ENCODE data around the gene ADGRL1. TPM values are rescaled to one million over a fixed set of nuclear protein-coding genes. Genes with fewer than 3 reads are reported as not detected.

ADGRL1 gene
- total and polyA plus RNA-seq, 2 of the 8 experiments (the other 6 are each of a cell fraction or from before 2014, with no cell fraction given), result 95.6 to 112 TPM

DNA sequence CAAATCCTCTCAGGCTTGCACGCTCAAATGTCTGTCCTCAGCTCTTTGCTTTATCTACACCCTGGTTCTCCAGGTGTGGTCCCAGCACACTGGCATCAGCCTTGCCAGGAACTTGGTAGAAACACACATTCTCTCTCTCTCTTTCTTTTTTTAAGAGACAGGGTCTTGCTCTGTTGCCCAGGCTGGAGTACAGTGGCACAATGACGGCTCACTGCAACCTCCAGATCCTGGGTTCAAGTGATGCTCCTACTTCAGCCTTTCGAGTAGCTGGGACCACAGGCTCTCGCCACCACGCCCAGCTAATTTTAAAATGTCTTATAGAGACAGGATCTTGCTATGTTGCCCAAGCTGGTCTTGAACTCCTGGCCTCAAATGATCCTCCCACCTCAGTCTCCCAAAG, 20.8 kb downstream of the ADGRL1 start:
- Histone ChIP-seq H2BK15ac (ENCODE audit: low read length) (no peak overlapping the region), H4K5ac (ENCODE audit: insufficient read length, low read depth, low read length) (no peak overlapping the region), H3K4me2 (ENCODE audit: insufficient read depth in 1 of 2, low read depth in 2 of 2, low read length in 2 of 2) (no peak overlapping the region), H3K4ac (replicated peaks; ENCODE audit: insufficient read length, low read depth, low read length) (no peak overlapping the region), H3K27me3 (replicated peaks in 1 of 4; ENCODE audit: control insufficient read depth in 3 of 4, extremely low read depth in 1 of 4, insufficient read depth in 3 of 4, low read length in 3 of 4) (no peaks in the 10 kb centered on the region), H2BK120ac (replicated peaks; ENCODE audit: low read depth, low read length) (no peak overlapping the region), H3K56ac (replicated peaks; ENCODE audit: insufficient read length, low read depth, low read length) (no peak overlapping the region), H3K23me2 (ENCODE audit: low read depth, low read length) (no peaks in the 10 kb centered on the region), H3K4me3 (ENCODE audit: extremely low read depth in 1 of 4, insufficient read depth in 2 of 4, low read depth in 3 of 4, low read length in 4 of 4) (no peak overlapping the region), H2AFZ (ENCODE audit: low read length) (no peak overlapping the region), H3K79me2 (ENCODE audit: control insufficient read depth in 1 of 2, insufficient read depth in 2 of 2, low read length in 2 of 2) (peaks cover 4 to 49% of the 10 kb centered on the region in 2 experiments; a peak in 3 of 4 replicates), H2BK12ac (ENCODE audit: low read depth, low read length) (no peak overlapping the region), H3K4me1 (replicated peaks in 1 of 4; ENCODE audit: control insufficient read depth in 3 of 4, insufficient read depth in 4 of 4, low read length in 3 of 4) (no peaks in the 10 kb centered on the region), H2BK20ac (ENCODE audit: low read length) (no peak overlapping the region), H4K91ac (replicated peaks; ENCODE audit: insufficient read length, low read length) (no peak overlapping the region), H2AK5ac (ENCODE audit: low read depth, low read length) (no peak overlapping the region), H3K27ac (ENCODE audit: low read depth, low read length) (no peak overlapping the region), H3K36me3 (ENCODE audit: control insufficient read depth in 2 of 4, insufficient read depth in 4 of 4, low read length in 3 of 4) (peaks cover 0 to 3% (median 0%) of the 10 kb centered on the region in 4 experiments; a peak in 1 of 8 replicates), H3K79me1 (ENCODE audit: low read depth, low read length) (peaks cover 3% of the 10 kb centered on the region), H4K8ac (ENCODE audit: extremely low read depth, insufficient read depth, low read length) (no peak overlapping the region), H3K9me3 (ENCODE audit: insufficient read depth in 2 of 2, low read depth in 1 of 2, low read length in 1 of 2) (no peaks in the 10 kb centered on the region), H2BK5ac (ENCODE audit: low read depth, low read length) (no peak overlapping the region), H3K23ac (ENCODE audit: insufficient read length) (no peak overlapping the region), H3K9ac (replicated peaks in 1 of 4; ENCODE audit: extremely low read depth in 1 of 4, low read depth in 3 of 4, low read length in 3 of 4) (no peak overlapping the region), H3K14ac (ENCODE audit: insufficient read length) (no peak overlapping the region), H3K18ac (ENCODE audit: extremely low read depth, low read length) (no peak overlapping the region), H4K20me1 (replicated peaks in 1 of 2; ENCODE audit: control insufficient read depth in 1 of 2, insufficient read depth in 2 of 2, low read length in 2 of 2) (peaks cover 23 to 30% of the 10 kb centered on the region in 2 experiments)
- WGBS, 2 experiments (ENCODE audit: extremely low coverage in 1 of 2, insufficient coverage in 1 of 2, insufficient read length in 1 of 2, insufficient replicate concordance in 2 of 2, low coverage in 1 of 2, low lambda C conversion rate in 2 of 2, missing lambda C conversion rate in 1 of 2), result 89% methylated on average over 5 of the region's 5 CpGs; no CpG with 5 or more reads in 1 of the 2 experiments
- CTCF ChIA-PET (ENCODE audit: partially characterized antibody), result interaction anchor here (0.7 to 2.5 kb wide), 4 partner anchors 13 to 221 kb away, joined by 3 to 24 read pairs (median 4); no protein-coding TSS in a partner anchor
- FAIRE-seq (no peak), DNase-seq (ENCODE audit: low read depth in 1 of 2, low spot score in 2 of 2) (no peak)
- POLR2A ChIA-PET (ENCODE audit: partially characterized antibody), result interaction anchor here (0.6 to 0.7 kb wide), 2 partner anchors 23 to 253 kb away, joined by 3 to 4 read pairs; no protein-coding TSS in a partner anchor
- TF ChIP-seq, protein P1, sequence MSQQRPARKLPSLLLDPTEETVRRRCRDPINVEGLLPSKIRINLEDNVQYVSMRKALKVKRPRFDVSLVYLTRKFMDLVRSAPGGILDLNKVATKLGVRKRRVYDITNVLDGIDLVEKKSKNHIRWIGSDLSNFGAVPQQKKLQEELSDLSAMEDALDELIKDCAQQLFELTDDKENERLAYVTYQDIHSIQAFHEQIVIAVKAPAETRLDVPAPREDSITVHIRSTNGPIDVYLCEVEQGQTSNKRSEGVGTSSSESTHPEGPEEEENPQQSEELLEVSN (IDR thresholded peaks at IDR 0.05), result no peak
- TF ChIP-seq JUND (IDR thresholded peaks at IDR 0.05; ENCODE audit: low read length), result no peak
- TF ChIP-seq CBX8 (IDR thresholded peaks at IDR 0.05; ENCODE audit: borderline replicate concordance, low read depth, low read length), result no peak
- TF ChIP-seq, protein P2, sequence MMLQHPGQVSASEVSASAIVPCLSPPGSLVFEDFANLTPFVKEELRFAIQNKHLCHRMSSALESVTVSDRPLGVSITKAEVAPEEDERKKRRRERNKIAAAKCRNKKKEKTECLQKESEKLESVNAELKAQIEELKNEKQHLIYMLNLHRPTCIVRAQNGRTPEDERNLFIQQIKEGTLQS (IDR thresholded peaks at IDR 0.05; ENCODE audit: insufficient read depth, low read depth, low read length), result no peak
- no peak for TF ChIP-seq YY1 (IDR thresholded peaks at IDR 0.05; ENCODE audit: low read depth, low read length)
- no peak for TF ChIP-seq KDM1A (IDR thresholded peaks at IDR 0.05; ENCODE audit: borderline replicate concordance, low read length)
- no peak for TF ChIP-seq CREB1 (IDR thresholded peaks at IDR 0.05)
- TF ChIP-seq TAF1 (IDR thresholded peaks at IDR 0.05; ENCODE audit: low read depth, low read length), result no peak
- no peak for TF ChIP-seq EGR1 (IDR thresholded peaks at IDR 0.05; ENCODE audit: borderline replicate concordance, low read depth, low read length)
- TF ChIP-seq POU5F1 (IDR thresholded peaks at IDR 0.05; ENCODE audit: low read depth, low read length), result no peak
- no peak for TF ChIP-seq MAFK (IDR thresholded peaks at IDR 0.05; ENCODE audit: low read depth, low read length)
- no peak for TF ChIP-seq KDM4A (IDR thresholded peaks at IDR 0.05; ENCODE audit: low read depth, low read length, severe bottlenecking)
- TF ChIP-seq CHD2 (IDR thresholded peaks at IDR 0.05; ENCODE audit: low read length), result no peak
